ENCODE results near the gene CATSPERB. TPM values are rescaled to one million over a fixed set of nuclear protein-coding genes. Genes with fewer than 3 reads are reported as not detected.

Gene CATSPERB
- total RNA-seq, 1 donor from 2014 or later: 3.0 TPM

- peak; percentile 73 for ATAC-seq
- Histone ChIP-seq H3K9me3 (no peaks in the 10 kb centered on the region), H3K27ac (peak overlapping the region; percentile 60), H3K4me1 (no peaks in the 10 kb centered on the region), H3K4me3 (no peak overlapping the region), H3K36me3 (no peaks in the 10 kb centered on the region), H3K27me3 (no peaks in the 10 kb centered on the region)
- intact Hi-C loops (cut with DNase I): no loop called here
- no peak for DNase-seq
- no peak for TF ChIP-seq CTCF (IDR thresholded peaks at IDR 0.05)
Measured at GRCh38 chr14:91755570-91756295, 23.8 kb upstream of the CATSPERB start.

DNA sequence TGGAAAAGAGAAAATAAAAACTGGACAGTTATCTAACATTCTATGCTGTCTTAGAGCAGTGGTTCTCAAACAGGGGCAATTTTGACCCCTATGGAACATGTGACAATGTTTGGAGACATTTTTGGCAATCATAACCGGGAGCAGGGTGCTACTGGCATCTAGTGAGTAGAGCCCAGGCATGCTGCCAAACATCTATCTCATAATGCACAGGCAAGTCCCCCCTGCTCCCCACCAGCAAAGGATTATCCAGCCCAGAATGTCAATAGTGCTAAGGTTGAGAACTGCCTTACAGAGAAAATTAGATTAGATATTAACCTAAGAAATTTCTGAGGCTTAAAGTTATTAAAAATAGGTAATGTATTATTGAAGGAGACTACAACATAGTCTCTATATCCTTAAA lies 22.9 kb upstream of the CATSPERB start:
- no peak for TF ChIP-seq CTCF (IDR thresholded peaks at IDR 0.05)
- peak overlapping the region; percentile 6 for H3K27ac ChIP-seq
- no peaks in the 10 kb centered on the region for H3K4me1 ChIP-seq
- no peak for ATAC-seq
- DNase-seq: no peak
- H3K4me3 ChIP-seq: no peak overlapping the region
- H3K36me3 ChIP-seq: no peaks in the 10 kb centered on the region
- intact Hi-C loops (cut with DNase I): no loop called here
- no peaks in the 10 kb centered on the region for H3K27me3 ChIP-seq
- no peaks in the 10 kb centered on the region for H3K9me3 ChIP-seq

GRCh38 chr14:91754185-91754584 lies 22.3 kb upstream of the CATSPERB start:
- no peak for ATAC-seq
- H3K9me3 ChIP-seq: no peaks in the 10 kb centered on the region
- H3K4me3 ChIP-seq: no peak overlapping the region
- no peak for DNase-seq
- no peaks in the 10 kb centered on the region for H3K36me3 ChIP-seq
- H3K4me1 ChIP-seq: no peaks in the 10 kb centered on the region
- intact Hi-C loops (cut with DNase I): no loop called here
- no peaks in the 10 kb centered on the region for H3K27me3 ChIP-seq
- no peak overlapping the region for H3K27ac ChIP-seq
- no peak for TF ChIP-seq CTCF (IDR thresholded peaks at IDR 0.05)

GRCh38 chr14:91753501-91754128 lies 21.7 kb upstream of the CATSPERB start:
- intact Hi-C loops (cut with DNase I): no loop called here
- ATAC-seq (no peak), DNase-seq (no peak)
- Histone ChIP-seq H3K4me1 (no peaks in the 10 kb centered on the region), H3K4me3 (no peak overlapping the region), H3K27ac (no peak overlapping the region), H3K9me3 (no peaks in the 10 kb centered on the region), H3K27me3 (no peaks in the 10 kb centered on the region), H3K36me3 (no peaks in the 10 kb centered on the region)
- no peak for TF ChIP-seq CTCF (IDR thresholded peaks at IDR 0.05)

GRCh38 chr14:91752961-91753360 lies 21.1 kb upstream of the CATSPERB start:
- no peaks in the 10 kb centered on the region for H3K36me3 ChIP-seq
- H3K4me1 ChIP-seq: no peaks in the 10 kb centered on the region
- H3K27ac ChIP-seq: no peak overlapping the region
- no peaks in the 10 kb centered on the region for H3K27me3 ChIP-seq
- ATAC-seq (no peak), DNase-seq (no peak)
- intact Hi-C loops (cut with DNase I): no loop called here
- H3K9me3 ChIP-seq: no peaks in the 10 kb centered on the region
- H3K4me3 ChIP-seq: no peak overlapping the region
- TF ChIP-seq CTCF (IDR thresholded peaks at IDR 0.05): no peak

Measured in upper lobe of right lung (tissue), 1 donor.